22Rv1 (cell line): ENCODE data around the gene SH3RF3.

Experiments used
- CTCF ChIP-seq: fragments of 450-650 bp; IDR thresholded peaks from 2 replicates; pipeline ENCODE4 v1.5.1; 2017; ENCODE audit warnings: mild to moderate bottlenecking
- ZFX ChIP-seq: fragments of 450-650 bp; IDR thresholded peaks from 2 replicates; pipeline ENCODE4 v1.6.1; 2017; ENCODE audit warnings: antibody characterized with exemption, borderline replicate concordance

GRCh38 chr2:109160714-109161440 is 31.9 kb downstream of the SH3RF3 start:
- no peak for TF ChIP-seq CTCF
- no peak for TF ChIP-seq ZFX
